GM23338 (cell line): ENCODE measurements around the gene PTPRN2. TPM values are rescaled to one million over a fixed set of nuclear protein-coding genes. Genes with fewer than 3 reads are reported as not detected.

ENCODE experiments used
- ATAC-seq: fragments of 200-7000 bp; cut with Tn5 transposase; 3 replicates; pipeline ENCODE4 v1.9.1; 2020
- DNase-seq: peaks from one replicate; pipeline ENCODE4 v3.0.0-alpha.2; 2015; ENCODE audit warnings: low spot score
- H2AFZ ChIP-seq: fragments of 200-600 bp; sonication (generic); 2 replicates; pipeline ENCODE4 v1.8.0; 2016; ENCODE audit warnings: antibody characterized with exemption, mild to moderate bottlenecking, moderate library complexity
- H3F3A ChIP-seq: fragments of 200-600 bp; sonication (generic); replicated peaks from 2 replicates; pipeline ENCODE4 v1.8.0; 2017; ENCODE audit warnings: antibody characterized with exemption, mixed run types, low read depth
- H3K27ac ChIP-seq: fragments of 200-600 bp; sonication (generic); 2 replicates; pipeline ENCODE4 v1.6.1; 2016; ENCODE audit warnings: low read depth
- H3K27me3 ChIP-seq: fragments of 200-600 bp; sonication (generic); 2 replicates; pipeline ENCODE4 v1.8.0; 2016; ENCODE audit warnings: mild to moderate bottlenecking, mixed run types, moderate library complexity; ENCODE audit not compliant: insufficient read depth
- H3K36me3 ChIP-seq: fragments of 200-600 bp; sonication (generic); 2 replicates; pipeline ENCODE4 v1.8.0; 2016; ENCODE audit warnings: mild to moderate bottlenecking; ENCODE audit not compliant: insufficient read depth
- H3K4me1 ChIP-seq: fragments of 200-600 bp; sonication (generic); 2 replicates; pipeline ENCODE4 v1.8.0; 2016; ENCODE audit warnings: mild to moderate bottlenecking, moderate library complexity; ENCODE audit not compliant: insufficient read depth
- H3K4me2 ChIP-seq: fragments of 200-600 bp; sonication (generic); 2 replicates; pipeline ENCODE4 v1.7.1; 2017; ENCODE audit warnings: mixed run types
- H3K4me3 ChIP-seq: fragments of 200-600 bp; sonication (generic); 2 replicates; pipeline ENCODE4 v1.6.1; 2016; ENCODE audit warnings: mixed run types
- H3K79me2 ChIP-seq: fragments of 200-600 bp; sonication (generic); replicated peaks from 2 replicates; pipeline ENCODE4 v1.8.0; 2017; ENCODE audit warnings: mild to moderate bottlenecking; ENCODE audit not compliant: insufficient read depth
- H3K9me2 ChIP-seq: fragments of 200-600 bp; sonication (generic); 2 replicates; pipeline ENCODE4 v1.8.0; 2017; ENCODE audit not compliant: insufficient read depth
- H4K20me1 ChIP-seq: fragments of 200-600 bp; sonication (generic); replicated peaks from 2 replicates; pipeline ENCODE4 v1.8.0; 2017; ENCODE audit warnings: mild to moderate bottlenecking; ENCODE audit not compliant: insufficient read depth
- H3K27ac Mint-ChIP-seq: 2 replicates; pipeline ENCODE4 v1.8.0; 2020; ENCODE audit warnings: inconsistent platforms, mild to moderate bottlenecking, moderate library complexity, mixed read lengths
- H3K27me3 Mint-ChIP-seq: 3 replicates; pipeline ENCODE4 v1.8.0; 2022; ENCODE audit warnings: low read depth, mild to moderate bottlenecking, moderate library complexity, mixed read lengths, inconsistent platforms; ENCODE audit not compliant: insufficient read depth, poor library complexity
- H3K36me3 Mint-ChIP-seq: 3 replicates; pipeline ENCODE4 v1.8.0; 2021; ENCODE audit warnings: low read depth, mild to moderate bottlenecking, inconsistent platforms, moderate library complexity, mixed read lengths
- H3K4me1 Mint-ChIP-seq: 3 replicates; pipeline ENCODE4 v1.8.0; 2020; ENCODE audit warnings: mild to moderate bottlenecking, inconsistent platforms, mixed read lengths
- H3K4me3 Mint-ChIP-seq: 3 replicates; pipeline ENCODE4 v1.8.0; 2021; ENCODE audit warnings: moderate library complexity, mild to moderate bottlenecking, inconsistent platforms, mixed read lengths
- H3K9me3 Mint-ChIP-seq: 3 replicates; pipeline ENCODE4 v1.8.0; 2020; ENCODE audit warnings: moderate library complexity, mild to moderate bottlenecking, inconsistent platforms, mixed read lengths
- CREB1 ChIP-seq: fragments of 250-450 bp; sonication (Bioruptor Pico); IDR thresholded peaks from 2 replicates; pipeline ENCODE4 v1.5.0; 2020; ENCODE audit warnings: low read depth, mild to moderate bottlenecking, moderate library complexity
- EZH2 ChIP-seq: fragments of 200-600 bp; sonication (generic); IDR thresholded peaks from one replicate; pipeline ENCODE4 v1.8.0; 2017; ENCODE audit warnings: antibody characterized with exemption, mild to moderate bottlenecking, low read depth; ENCODE audit not compliant: unreplicated experiment
- EZH2phosphoT487 ChIP-seq: fragments of 200-600 bp; sonication (generic); IDR thresholded peaks from one replicate; pipeline ENCODE4 v1.8.1; 2018; ENCODE audit warnings: antibody characterized with exemption; ENCODE audit not compliant: unreplicated experiment
- JUNB ChIP-seq: IDR thresholded peaks from one replicate; pipeline ENCODE4 v1.6.1; 2016; ENCODE audit warnings: antibody characterized with exemption; ENCODE audit not compliant: unreplicated experiment
- NANOG ChIP-seq: IDR thresholded peaks from 2 replicates; pipeline ENCODE4 v1.6.1; 2016; ENCODE audit warnings: antibody characterized with exemption, borderline replicate concordance
- POLR2AphosphoS5 ChIP-seq: IDR thresholded peaks from 2 replicates; pipeline ENCODE4 v1.6.1; 2016; ENCODE audit warnings: antibody characterized with exemption, low read depth
- REST ChIP-seq: IDR thresholded peaks from one replicate; pipeline ENCODE4 v1.6.1; 2018; ENCODE audit warnings: antibody characterized with exemption; ENCODE audit not compliant: unreplicated experiment
- STAT1 ChIP-seq: IDR thresholded peaks from one replicate; pipeline ENCODE4 v1.6.1; 2016; ENCODE audit warnings: antibody characterized with exemption; ENCODE audit not compliant: unreplicated experiment
- ZNF114 ChIP-seq: fragments of 250-450 bp; sonication (Bioruptor Pico); IDR thresholded peaks from 2 replicates; pipeline ENCODE4 v1.5.0; 2020; ENCODE audit warnings: mild to moderate bottlenecking, moderate library complexity
- polyA plus RNA-seq: library from polyadenylated mRNA; unstranded; fragments of >200 nt; fragmentation: Nextera tagmentation; extraction: Ambion mirVana; gene quantifications from 2 replicates; pipeline ENCODE4 v1.2.1, GENCODE V29; 2016
- total RNA-seq: library from RNA; depleted of rRNA; stranded (reverse); fragments of >200 nt; shearing (Covaris generic); gene quantifications from 2 replicates; pipeline ENCODE4 v1.2.3, GENCODE V29; 2014
- TF ChIP-seq, protein P1 (sequence below): IDR thresholded peaks from 2 replicates; pipeline ENCODE4 v1.6.1; 2016; ENCODE audit warnings: antibody characterized with exemption
- TF ChIP-seq, protein P2 (sequence below), 2 experiments: fragments of 200-600 bp in 1 of 2; sonication (generic) in 1 of 2; conservative IDR thresholded peaks; 2 replicates each; pipeline versions ENCODE4 v1.5.1 to v1.6.1; 2016 to 2017; ENCODE audit warnings: antibody characterized with exemption in 2 of 2, low read depth in 2 of 2, mild to moderate bottlenecking in 2 of 2, moderate library complexity in 1 of 2

The PTPRN2 gene
- total and polyA plus RNA-seq, 2 experiments from 2014 or later: 0.87 to 4.0 TPM

- TF ChIP-seq POLR2AphosphoS5 (no peak), JUNB (no peak), STAT1 (no peak), NANOG (no peak)
- TF ChIP-seq, protein P1, sequence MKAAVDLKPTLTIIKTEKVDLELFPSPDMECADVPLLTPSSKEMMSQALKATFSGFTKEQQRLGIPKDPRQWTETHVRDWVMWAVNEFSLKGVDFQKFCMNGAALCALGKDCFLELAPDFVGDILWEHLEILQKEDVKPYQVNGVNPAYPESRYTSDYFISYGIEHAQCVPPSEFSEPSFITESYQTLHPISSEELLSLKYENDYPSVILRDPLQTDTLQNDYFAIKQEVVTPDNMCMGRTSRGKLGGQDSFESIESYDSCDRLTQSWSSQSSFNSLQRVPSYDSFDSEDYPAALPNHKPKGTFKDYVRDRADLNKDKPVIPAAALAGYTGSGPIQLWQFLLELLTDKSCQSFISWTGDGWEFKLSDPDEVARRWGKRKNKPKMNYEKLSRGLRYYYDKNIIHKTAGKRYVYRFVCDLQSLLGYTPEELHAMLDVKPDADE: no peak
Observed at GRCh38 chr7:157973971-157974677, 613.5 kb downstream of the PTPRN2 start (continued).

DNA sequence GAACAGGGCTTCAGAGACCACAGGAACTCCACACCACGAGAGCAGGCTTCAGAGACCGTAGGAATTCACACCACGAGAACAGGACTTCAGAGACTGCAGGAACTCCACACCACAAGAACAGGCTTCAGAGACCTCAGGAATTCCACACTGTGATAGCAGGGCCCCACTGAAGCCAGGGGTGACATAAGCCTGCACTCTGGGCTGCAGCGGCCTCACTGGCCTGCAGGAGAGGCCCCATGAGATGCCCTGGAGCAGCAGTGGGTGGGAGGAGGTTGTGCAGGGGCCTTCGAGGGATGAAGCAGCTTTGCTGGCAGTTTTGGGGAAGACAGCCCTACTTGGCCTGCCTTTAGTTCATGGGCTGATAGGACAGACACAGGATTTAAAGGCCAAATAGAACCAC, 614.7 kb downstream of the PTPRN2 start:
- H3K36me3 Mint-ChIP-seq: peaks cover 62% of the 10 kb centered on the region
- H3K4me1 ChIP-seq: no peaks in the 10 kb centered on the region

DNA sequence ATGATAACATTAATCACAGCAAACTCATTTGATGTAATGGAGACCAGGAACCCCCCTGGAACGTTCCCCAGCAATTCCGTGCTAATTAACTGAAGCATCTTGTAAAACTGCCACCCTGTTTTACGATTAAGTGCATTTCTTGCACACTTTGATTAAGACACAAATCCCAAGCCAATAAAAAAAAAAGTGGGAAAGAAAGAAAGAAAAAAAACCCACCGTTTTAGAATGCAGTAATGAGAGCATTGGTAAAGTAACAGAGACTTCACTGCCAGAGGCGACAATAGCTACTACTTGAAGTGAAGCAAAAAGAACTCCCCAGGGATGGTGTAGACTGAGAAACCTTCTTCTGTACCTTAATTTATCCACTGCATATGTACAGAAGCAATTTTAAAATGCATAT, 616.1 kb downstream of the PTPRN2 start:
- no peak for DNase-seq
- Mint-ChIP-seq H3K9me3 (peaks cover 38% of the 10 kb centered on the region; the same call in 2 of the 3 replicates), H3K36me3 (peaks cover 52% of the 10 kb centered on the region), H3K27ac (no peak overlapping the region), H3K4me3 (no peak overlapping the region), H3K4me1 (no peaks in the 10 kb centered on the region), H3K27me3 (peaks cover 6% of the 10 kb centered on the region)
- Histone ChIP-seq H3K79me2 (no peaks in the 10 kb centered on the region), H3K27ac (no peak overlapping the region), H4K20me1 (no peaks in the 10 kb centered on the region), H3K36me3 (peaks cover 11% of the 10 kb centered on the region; the same call in 1 of the 2 replicates), H3K9me2 (no peaks in the 10 kb centered on the region), H3F3A (no peaks in the 10 kb centered on the region), H3K4me2 (no peak overlapping the region), H3K27me3 (no peaks in the 10 kb centered on the region), H2AFZ (no peak overlapping the region), H3K4me3 (no peak overlapping the region), H3K4me1 (no peaks in the 10 kb centered on the region)
- ATAC-seq: no peak
- TF ChIP-seq NANOG (no peak), EZH2 (no peak), POLR2AphosphoS5 (no peak), JUNB (no peak), REST (no peak), ZNF114 (CRISPR knock-in tag) (no peak)
- TF ChIP-seq, protein P2, sequence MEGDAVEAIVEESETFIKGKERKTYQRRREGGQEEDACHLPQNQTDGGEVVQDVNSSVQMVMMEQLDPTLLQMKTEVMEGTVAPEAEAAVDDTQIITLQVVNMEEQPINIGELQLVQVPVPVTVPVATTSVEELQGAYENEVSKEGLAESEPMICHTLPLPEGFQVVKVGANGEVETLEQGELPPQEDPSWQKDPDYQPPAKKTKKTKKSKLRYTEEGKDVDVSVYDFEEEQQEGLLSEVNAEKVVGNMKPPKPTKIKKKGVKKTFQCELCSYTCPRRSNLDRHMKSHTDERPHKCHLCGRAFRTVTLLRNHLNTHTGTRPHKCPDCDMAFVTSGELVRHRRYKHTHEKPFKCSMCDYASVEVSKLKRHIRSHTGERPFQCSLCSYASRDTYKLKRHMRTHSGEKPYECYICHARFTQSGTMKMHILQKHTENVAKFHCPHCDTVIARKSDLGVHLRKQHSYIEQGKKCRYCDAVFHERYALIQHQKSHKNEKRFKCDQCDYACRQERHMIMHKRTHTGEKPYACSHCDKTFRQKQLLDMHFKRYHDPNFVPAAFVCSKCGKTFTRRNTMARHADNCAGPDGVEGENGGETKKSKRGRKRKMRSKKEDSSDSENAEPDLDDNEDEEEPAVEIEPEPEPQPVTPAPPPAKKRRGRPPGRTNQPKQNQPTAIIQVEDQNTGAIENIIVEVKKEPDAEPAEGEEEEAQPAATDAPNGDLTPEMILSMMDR (conservative IDR thresholded peaks at IDR 0.05; ENCODE audit: low read depth in 2 of 2): no peak
- TF ChIP-seq, protein P1: no peak

More for the DNA sequence above, 614.7 kb downstream of the PTPRN2 start:
- no peaks in the 10 kb centered on the region for H4K20me1 ChIP-seq
- H3K9me2 ChIP-seq: no peaks in the 10 kb centered on the region
- H3K4me1 Mint-ChIP-seq: no peaks in the 10 kb centered on the region
- no peaks in the 10 kb centered on the region for H3K27me3 ChIP-seq
- ATAC-seq (no peak), DNase-seq (no peak)
- H3K27ac Mint-ChIP-seq: no peak overlapping the region
- no peak overlapping the region for H3K4me2 ChIP-seq
- H3K9me3 Mint-ChIP-seq: peaks cover 52% of the 10 kb centered on the region; the same call in 2 of the 3 replicates
- H3K27me3 Mint-ChIP-seq: peaks cover 6% of the 10 kb centered on the region
- no peak overlapping the region for H3K27ac ChIP-seq
- H3F3A ChIP-seq: no peaks in the 10 kb centered on the region
- no peak overlapping the region for H3K4me3 ChIP-seq
- H3K4me3 Mint-ChIP-seq: no peak overlapping the region
- H2AFZ ChIP-seq: no peak overlapping the region
- TF ChIP-seq STAT1 (no peak), EZH2phosphoT487 (no peak), CREB1 (CRISPR knock-in tag) (no peak)
- TF ChIP-seq, protein P2 (conservative IDR thresholded peaks at IDR 0.05; ENCODE audit: low read depth in 2 of 2): no peak
- H3K79me2 ChIP-seq: no peaks in the 10 kb centered on the region
- H3K36me3 ChIP-seq: peaks cover 11% of the 10 kb centered on the region; the same call in 1 of the 2 replicates
